ENCODE measurements around the gene TOGARAM2.

TOGARAM2 gene

GRCh38 chr2:28982381-28982950, 1.4 kb downstream of the TOGARAM2 start:
- ATAC-seq: peak; percentile 62
- TF ChIP-seq ISL1 (CRISPR knock-in tag; IDR thresholded peaks at IDR 0.05): no peak
- TF ChIP-seq TSHZ2 (CRISPR knock-in tag; IDR thresholded peaks at IDR 0.05): no peak
- TF ChIP-seq PATZ1 (CRISPR knock-in tag; IDR thresholded peaks at IDR 0.05; ENCODE audit: borderline replicate concordance): no peak
- no peak for TF ChIP-seq SNAI2 (CRISPR knock-in tag; IDR thresholded peaks at IDR 0.05)
- no peak for TF ChIP-seq ZNF565 (CRISPR knock-in tag; conservative IDR thresholded peaks at IDR 0.05; ENCODE audit: low read depth)
- TF ChIP-seq, protein P1, sequence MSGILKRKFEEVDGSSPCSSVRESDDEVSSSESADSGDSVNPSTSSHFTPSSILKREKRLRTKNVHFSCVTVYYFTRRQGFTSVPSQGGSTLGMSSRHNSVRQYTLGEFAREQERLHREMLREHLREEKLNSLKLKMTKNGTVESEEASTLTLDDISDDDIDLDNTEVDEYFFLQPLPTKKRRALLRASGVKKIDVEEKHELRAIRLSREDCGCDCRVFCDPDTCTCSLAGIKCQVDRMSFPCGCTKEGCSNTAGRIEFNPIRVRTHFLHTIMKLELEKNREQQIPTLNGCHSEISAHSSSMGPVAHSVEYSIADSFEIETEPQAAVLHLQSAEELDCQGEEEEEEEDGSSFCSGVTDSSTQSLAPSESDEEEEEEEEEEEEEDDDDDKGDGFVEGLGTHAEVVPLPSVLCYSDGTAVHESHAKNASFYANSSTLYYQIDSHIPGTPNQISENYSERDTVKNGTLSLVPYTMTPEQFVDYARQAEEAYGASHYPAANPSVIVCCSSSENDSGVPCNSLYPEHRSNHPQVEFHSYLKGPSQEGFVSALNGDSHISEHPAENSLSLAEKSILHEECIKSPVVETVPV (CRISPR knock-in tag; IDR thresholded peaks at IDR 0.05): no peak
- no peak for TF ChIP-seq ZC3H10 (CRISPR knock-in tag; IDR thresholded peaks at IDR 0.05)
- no peak for TF ChIP-seq ARNTL (CRISPR knock-in tag; IDR thresholded peaks at IDR 0.05; ENCODE audit: borderline replicate concordance, low read depth)
- no peak for TF ChIP-seq ZFP3 (CRISPR knock-in tag; IDR thresholded peaks at IDR 0.05)
- TF ChIP-seq ZFP30 (CRISPR knock-in tag; IDR thresholded peaks at IDR 0.05): no peak
- TF ChIP-seq BACH2 (CRISPR knock-in tag; IDR thresholded peaks at IDR 0.05; ENCODE audit: borderline replicate concordance): no peak
- TF ChIP-seq GLIS3 (CRISPR knock-in tag; IDR thresholded peaks at IDR 0.05): no peak
- TF ChIP-seq TCF4 (CRISPR knock-in tag; IDR thresholded peaks at IDR 0.05; ENCODE audit: borderline replicate concordance): no peak
- TF ChIP-seq RARB (CRISPR knock-in tag; IDR thresholded peaks at IDR 0.05): no peak
- no peak for TF ChIP-seq OSR1 (CRISPR knock-in tag; IDR thresholded peaks at IDR 0.05)
- no peak for TF ChIP-seq ZNF8 (CRISPR knock-in tag; IDR thresholded peaks at IDR 0.05)
- TF ChIP-seq CSDC2 (CRISPR knock-in tag; IDR thresholded peaks at IDR 0.05): no peak
- TF ChIP-seq ZNF70 (CRISPR knock-in tag; IDR thresholded peaks at IDR 0.05): no peak
- no peak for TF ChIP-seq TOX (CRISPR knock-in tag; IDR thresholded peaks at IDR 0.05; ENCODE audit: borderline replicate concordance)
- TF ChIP-seq, protein P2, sequence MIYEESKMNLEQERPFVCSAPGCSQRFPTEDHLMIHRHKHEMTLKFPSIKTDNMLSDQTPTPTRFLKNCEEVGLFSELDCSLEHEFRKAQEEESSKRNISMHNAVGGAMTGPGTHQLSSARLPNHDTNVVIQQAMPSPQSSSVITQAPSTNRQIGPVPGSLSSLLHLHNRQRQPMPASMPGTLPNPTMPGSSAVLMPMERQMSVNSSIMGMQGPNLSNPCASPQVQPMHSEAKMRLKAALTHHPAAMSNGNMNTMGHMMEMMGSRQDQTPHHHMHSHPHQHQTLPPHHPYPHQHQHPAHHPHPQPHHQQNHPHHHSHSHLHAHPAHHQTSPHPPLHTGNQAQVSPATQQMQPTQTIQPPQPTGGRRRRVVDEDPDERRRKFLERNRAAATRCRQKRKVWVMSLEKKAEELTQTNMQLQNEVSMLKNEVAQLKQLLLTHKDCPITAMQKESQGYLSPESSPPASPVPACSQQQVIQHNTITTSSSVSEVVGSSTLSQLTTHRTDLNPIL (CRISPR knock-in tag; IDR thresholded peaks at IDR 0.05; ENCODE audit: low read depth): no peak

DNA sequence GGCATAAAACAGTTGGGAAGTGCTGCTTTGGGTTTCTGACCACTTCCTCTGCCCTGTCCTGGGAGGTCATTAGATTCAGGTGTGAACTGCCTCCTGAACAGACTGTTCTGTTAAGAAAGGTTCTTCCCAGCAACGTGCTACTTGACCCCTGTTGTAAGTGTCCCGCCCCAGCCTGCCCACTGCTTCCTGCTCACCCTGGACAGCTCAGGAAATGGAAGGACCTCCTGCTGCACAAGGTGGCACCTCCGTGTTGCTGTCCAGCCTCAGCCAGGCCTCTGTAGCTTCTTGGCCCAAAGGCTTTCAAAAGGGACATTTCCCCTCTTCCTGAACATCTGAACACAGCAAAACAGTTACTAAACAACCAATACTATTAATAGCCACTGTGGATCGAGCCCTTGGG, 5.3 kb downstream of the TOGARAM2 start:
- ATAC-seq: no peak

GRCh38 chr2:28989973-28990372, 8.9 kb downstream of the TOGARAM2 start:
- no peak for ATAC-seq
- TF ChIP-seq PPARA (CRISPR knock-in tag; IDR thresholded peaks at IDR 0.05; ENCODE audit: borderline replicate concordance) (no peak), TSHZ2 (CRISPR knock-in tag; IDR thresholded peaks at IDR 0.05) (no peak), ZC3H10 (CRISPR knock-in tag; IDR thresholded peaks at IDR 0.05) (no peak), CSDC2 (CRISPR knock-in tag; IDR thresholded peaks at IDR 0.05) (no peak), ZNF8 (CRISPR knock-in tag; IDR thresholded peaks at IDR 0.05) (no peak), POU6F1 (CRISPR knock-in tag; IDR thresholded peaks at IDR 0.05; ENCODE audit: borderline replicate concordance, low read depth) (no peak), GLIS3 (CRISPR knock-in tag; IDR thresholded peaks at IDR 0.05) (no peak), TCF4 (CRISPR knock-in tag; IDR thresholded peaks at IDR 0.05; ENCODE audit: borderline replicate concordance) (no peak), BACH2 (CRISPR knock-in tag; IDR thresholded peaks at IDR 0.05; ENCODE audit: borderline replicate concordance) (no peak)

More for the DNA sequence above, 5.3 kb downstream of the TOGARAM2 start:
- TF ChIP-seq RARB (CRISPR knock-in tag; IDR thresholded peaks at IDR 0.05) (no peak), PPARA (CRISPR knock-in tag; IDR thresholded peaks at IDR 0.05; ENCODE audit: borderline replicate concordance) (no peak), CSDC2 (CRISPR knock-in tag; IDR thresholded peaks at IDR 0.05) (no peak), TCF4 (CRISPR knock-in tag; IDR thresholded peaks at IDR 0.05; ENCODE audit: borderline replicate concordance) (no peak)
- TF ChIP-seq, protein P1 (CRISPR knock-in tag; IDR thresholded peaks at IDR 0.05): no peak
